Measurements from ENCODE around the gene CYSRT1. TPM values are rescaled to one million over a fixed set of nuclear protein-coding genes. Genes with fewer than 3 reads are reported as not detected.

CYSRT1 gene
- total RNA-seq, 1 experiment from 2014 or later = 1.0 TPM

- Histone ChIP-seq H4K20me1 (ENCODE audit: control insufficient read depth, insufficient read depth, insufficient read length) (no peaks in the 10 kb centered on the region), H3K9ac (ENCODE audit: extremely low read depth, insufficient read length, low read length) (no peak overlapping the region), H3K27ac (ENCODE audit: insufficient read length, low read depth, low read length) (no peak overlapping the region), H3K23me2 (ENCODE audit: insufficient read length, low read depth, low read length, poor library complexity, severe bottlenecking) (no peaks in the 10 kb centered on the region), H3T11ph (ENCODE audit: low read length) (no peak overlapping the region), H4K5ac (ENCODE audit: insufficient read length, low read depth, low read length) (no peak overlapping the region), H3K4me1 (ENCODE audit: insufficient read depth, low read length) (no peaks in the 10 kb centered on the region), H3K18ac (ENCODE audit: insufficient read length, low read depth, low read length) (no peak overlapping the region), H3K23ac (ENCODE audit: insufficient read length, low read depth, low read length) (no peak overlapping the region), H2AK5ac (ENCODE audit: insufficient read length, low read length) (no peak overlapping the region), H2BK12ac (ENCODE audit: insufficient read length, low read depth, low read length) (no peak overlapping the region), H4K91ac (ENCODE audit: insufficient read length, low read depth, low read length) (no peak overlapping the region), H4K8ac (replicated peaks; ENCODE audit: insufficient read length, low read depth, low read length) (no peak overlapping the region), H3K4me2 (ENCODE audit: insufficient read depth, insufficient read length, low read length) (no peak overlapping the region), H3K14ac (ENCODE audit: insufficient read depth, low read length) (no peak overlapping the region), H3K79me1 (ENCODE audit: insufficient read depth, low read depth, low read length, poor library complexity, severe bottlenecking) (no peaks in the 10 kb centered on the region), H2BK5ac (ENCODE audit: insufficient read length, low read length) (no peak overlapping the region), H3K79me2 (ENCODE audit: insufficient read depth, low read length) (no peaks in the 10 kb centered on the region), H3K4ac (ENCODE audit: low read depth, low read length) (no peak overlapping the region), H3K56ac (ENCODE audit: insufficient read length, low read depth, low read length) (no peak overlapping the region), H2BK20ac (ENCODE audit: low read depth, low read length, poor library complexity, severe bottlenecking) (no peak overlapping the region), H2BK15ac (ENCODE audit: low read depth, low read length) (no peak overlapping the region), H3K27me3 (ENCODE audit: insufficient read depth, low read length) (no peaks in the 10 kb centered on the region), H3K9me3 (ENCODE audit: control insufficient read depth, low read depth, low read length) (no peaks in the 10 kb centered on the region), H2AFZ (ENCODE audit: low read length) (no peak overlapping the region), H2BK120ac (ENCODE audit: low read depth, low read length, poor library complexity, severe bottlenecking) (no peak overlapping the region)
- Mint-ChIP-seq H3K36me3 (ENCODE audit: insufficient read depth in 1 of 3, low read depth in 3 of 3) (peaks cover 11 to 53% (median 39%) of the 10 kb centered on the region in 3 experiments; a peak in 6 of 7 replicates), H3K9me3 (no peaks in the 10 kb centered on the region; a peak in 1 of 5 replicates), H3K27me3 (ENCODE audit: low read depth) (no peaks in the 10 kb centered on the region; the same call in 1 of the 2 replicates), H3K4me3 (no peak overlapping the region), H3K27ac (no peak overlapping the region), H3K4me1 (peaks cover under 1 to 4% of the 10 kb centered on the region in 2 experiments; a peak in 3 of 4 replicates)
- no peak for TF ChIP-seq CTCF (conservative IDR thresholded peaks at IDR 0.05)
- no CpG with 5 or more reads among the region's 17 CpGs for WGBS (ENCODE audit: extremely low coverage, insufficient read length, low lambda C conversion rate)
- DNase-seq = no peak
These were observed 44.3 kb downstream of the CYSRT1 start for GRCh38 chr9:137269231-137269772.

Measured in H9 (cell line).